NCI-H146 (cell line): ENCODE measurements around the gene RNF180.
"Not testable (repeated sequence)": the region's sequence is repeated elsewhere in the genome, so short reads cannot be mapped to it uniquely, and the experiment has no call there.

ENCODE experiments used
- DNase-seq: peaks from one replicate; lab custom pipeline; 2025; lab: John Stamatoyannopoulos, UW

Gene RNF180

DNA sequence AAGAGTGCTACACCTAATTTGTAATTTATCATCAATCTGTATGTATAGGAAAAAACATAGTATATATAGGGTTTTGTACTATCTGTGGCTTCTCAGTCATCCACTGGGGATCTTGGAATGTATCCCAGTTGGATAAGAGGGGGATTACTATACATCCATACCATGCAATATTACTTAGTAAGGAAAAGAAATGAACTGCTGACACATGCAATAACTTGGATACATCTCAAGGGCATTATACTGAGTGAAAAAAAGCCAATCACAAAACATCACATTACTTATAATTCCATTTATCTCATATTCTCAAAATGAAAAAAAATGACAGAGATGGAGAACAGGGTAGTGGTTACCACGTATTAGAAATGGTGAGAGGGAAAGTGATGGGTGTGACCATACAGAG, 231.9 kb downstream of the RNF180 start:
- DNase-seq, result no peak

DNA sequence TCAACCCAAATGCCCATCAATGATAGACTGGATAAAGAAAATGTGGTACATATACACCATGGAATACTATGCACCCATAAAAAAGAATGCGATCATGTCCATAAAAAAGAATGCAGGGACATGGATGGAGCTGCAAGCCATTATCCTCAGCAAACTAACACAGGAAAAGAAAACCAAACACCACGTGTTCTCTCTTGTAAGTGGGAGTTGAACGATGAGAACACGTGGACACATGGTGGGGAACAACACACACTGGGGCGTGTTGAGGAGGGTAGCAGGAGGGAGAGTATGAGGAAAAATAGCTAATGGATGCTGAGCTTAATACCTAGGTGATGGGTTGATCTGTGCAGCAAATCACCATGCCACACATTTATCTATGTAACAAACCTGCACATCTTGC, 233.1 kb downstream of the RNF180 start:
- not testable (repeated sequence) for DNase-seq

DNA sequence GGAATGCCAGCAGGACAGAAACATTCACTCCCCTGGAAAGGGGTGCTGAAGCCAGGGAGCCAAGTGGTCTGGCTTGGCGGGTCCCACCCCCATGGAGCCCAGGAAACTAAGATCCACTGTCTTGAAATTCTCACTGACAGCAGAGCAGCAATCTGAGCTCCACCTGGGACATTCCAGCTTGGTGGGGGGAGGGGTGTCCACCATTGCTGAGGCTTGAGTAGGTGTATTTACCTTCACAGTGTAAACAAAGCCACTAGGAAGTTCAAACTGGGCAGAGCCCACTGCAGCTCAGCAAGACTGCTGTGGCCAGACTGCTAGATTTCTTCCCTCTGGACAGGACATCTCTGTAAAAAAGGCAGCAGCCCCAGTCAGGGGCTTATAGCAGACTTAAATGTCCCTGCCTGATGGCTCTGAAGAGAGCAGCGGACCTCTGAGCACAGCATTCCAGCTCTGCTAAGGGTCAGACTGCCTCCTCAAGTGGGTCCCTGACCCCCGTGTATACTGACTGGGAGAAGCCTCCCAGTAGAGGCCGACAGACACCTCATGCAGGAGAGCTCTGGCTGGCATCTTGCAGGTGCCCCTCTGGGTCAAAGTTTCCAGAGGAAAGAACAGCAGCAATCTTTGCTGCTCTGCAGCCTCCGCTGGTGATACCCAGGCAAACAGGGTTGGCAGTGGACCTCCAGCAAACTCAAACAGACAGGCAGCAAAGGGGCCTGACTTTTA, 241.6 kb downstream of the RNF180 start:
- not testable (repeated sequence) for DNase-seq

DNA sequence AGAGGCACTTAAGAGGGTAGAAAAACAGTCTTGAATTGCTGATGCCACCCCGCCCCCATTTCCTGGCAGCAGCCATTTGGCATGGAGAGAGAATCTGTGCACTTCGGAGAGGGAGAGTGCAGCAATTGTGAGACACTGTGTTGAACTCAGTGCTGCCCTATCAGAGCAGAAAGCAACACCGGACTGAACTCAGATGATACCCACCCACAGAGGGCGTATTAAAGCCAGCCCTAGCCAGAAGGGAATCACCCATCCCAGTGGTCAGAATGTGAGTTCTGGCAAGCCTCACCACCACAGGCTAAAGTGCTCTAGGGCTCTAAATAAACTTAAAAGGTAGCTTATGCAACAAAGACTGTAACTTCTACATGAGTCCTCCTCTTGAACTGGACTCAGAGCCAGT, 251.7 kb downstream of the RNF180 start:
- no peak for DNase-seq

DNA sequence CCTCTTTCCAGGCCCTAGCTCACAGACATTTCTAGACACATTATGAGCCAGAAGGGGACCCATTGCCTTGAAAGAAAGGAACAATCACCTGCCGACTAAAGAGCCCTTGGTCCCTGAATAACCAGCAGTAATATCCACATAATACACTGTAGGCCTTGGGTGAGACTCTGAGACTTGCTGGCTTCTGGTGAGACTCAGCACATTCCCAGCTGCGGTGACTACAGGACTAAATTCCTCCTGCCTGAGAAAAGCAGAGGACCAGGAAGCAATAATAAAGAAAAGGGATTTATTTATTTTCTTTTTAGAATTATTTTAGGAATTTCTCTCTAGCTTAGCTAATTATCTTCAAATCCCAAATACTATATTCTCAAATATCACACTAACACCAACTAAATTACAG, 252.4 kb downstream of the RNF180 start:
- no peak for DNase-seq
